CD4-positive, alpha-beta T cell treated with Interleukin-17A for 4 hours (primary cell): Measurements from ENCODE around the gene PPIL6.

Source experiments
- DNase-seq: peaks from one replicate; pipeline ENCODE4 v3.0.0-alpha.2; 2020; ENCODE audit warnings: mixed read lengths

PPIL6 gene

GRCh38 chr6:109440331-109441068 lies at the start of gene PPIL6, which contains the start of gene SMPD2:
Gene PPIL6, minus strand, starts transcription at chr6:109440628. Its CDS starts 38 bp downstream, at chr6:109440590.
Gene SMPD2, plus strand, starts transcription at chr6:109440724. Its CDS starts 398 bp downstream, at chr6:109441122.
- peak; percentile 86 for DNase-seq

GRCh38 chr6:109488001-109488400 lies 47.6 kb upstream of the PPIL6 start:
- DNase-seq = no peak

GRCh38 chr6:109486068-109486467 lies 45.6 kb upstream of the PPIL6 start:
- no peak for DNase-seq

- DNase-seq = no peak
Measured at GRCh38 chr6:109485266-109485935, 45.0 kb upstream of the PPIL6 start.

GRCh38 chr6:109484122-109484521 lies 43.7 kb upstream of the PPIL6 start:
- DNase-seq = no peak

- DNase-seq = no peak
Measured at GRCh38 chr6:109483735-109484057, 43.3 kb upstream of the PPIL6 start.

GRCh38 chr6:109482905-109483734 lies 42.7 kb upstream of the PPIL6 start, which contains the start of gene ZBTB24:
Gene ZBTB24, minus strand, starts transcription at chr6:109483219. Its CDS starts 1,193 bp downstream, at chr6:109482026.
- DNase-seq = peak; percentile 95

GRCh38 chr6:109480993-109481480 lies 40.6 kb upstream of the PPIL6 start:
- DNase-seq = no peak

GRCh38 chr6:109478841-109479624 lies 38.6 kb upstream of the PPIL6 start:
- peak; percentile 17 for DNase-seq

GRCh38 chr6:109478222-109478805 lies 37.9 kb upstream of the PPIL6 start:
- no peak for DNase-seq

GRCh38 chr6:109477725-109478124 lies 37.3 kb upstream of the PPIL6 start:
- no peak for DNase-seq

GRCh38 chr6:109477184-109477583 lies 36.8 kb upstream of the PPIL6 start:
- no peak for DNase-seq

GRCh38 chr6:109475625-109476024 lies 35.2 kb upstream of the PPIL6 start:
- DNase-seq = no peak

- no peak for DNase-seq
Measured at GRCh38 chr6:109474995-109475394, 34.6 kb upstream of the PPIL6 start.

GRCh38 chr6:109473120-109473519 lies 32.7 kb upstream of the PPIL6 start:
- DNase-seq = no peak

GRCh38 chr6:109472132-109472995 lies 31.9 kb upstream of the PPIL6 start:
- no peak for DNase-seq

GRCh38 chr6:109471105-109471810 lies 30.8 kb upstream of the PPIL6 start:
- DNase-seq = no peak

- DNase-seq = no peak
Measured at GRCh38 chr6:109469591-109470189, 29.3 kb upstream of the PPIL6 start.

- DNase-seq = no peak
Measured at GRCh38 chr6:109467696-109468095, 27.3 kb upstream of the PPIL6 start.
